Right renal pelvis (tissue), 4 donors: ENCODE results near the gene TTC9B. TPM values are rescaled to one million over a fixed set of nuclear protein-coding genes. Genes with fewer than 3 reads are reported as not detected.
A peak's percentile ranks its signal among the peaks of the same experiment; 100 is the strongest.

Source experiments
- DNase-seq, 4 donors: peaks; one replicate each; pipeline ENCODE4 v3.0.0-alpha.2; 2013; ENCODE audit warnings: low read depth in 4 of 4, low spot score in 3 of 4, missing footprints in 1 of 4
- polyA plus RNA-seq, 4 donors: library from polyadenylated mRNA; unstranded; fragments of 120-200 nt; gene quantifications; one replicate each; pipeline ENCODE4 v1.2.1, GENCODE V29; 2013; ENCODE audit not compliant: insufficient read length in 4 of 4

TTC9B gene
- polyA plus RNA-seq, 4 donors: 0.10 to 0.19 (median 0.17) TPM; not detected in 1

- DNase-seq: no peak
Observed at GRCh38 chr19:40216777-40217026, 1.5 kb downstream of the TTC9B start.

GRCh38 chr19:40216013-40216776 lies 2.0 kb downstream of the TTC9B start:
- DNase-seq: no peak

GRCh38 chr19:40214936-40215335 lies 3.2 kb downstream of the TTC9B start:
- no peak for DNase-seq

- DNase-seq: no peak
Observed at GRCh38 chr19:40213882-40214570, 4.2 kb downstream of the TTC9B start.

GRCh38 chr19:40213251-40213829 lies 4.8 kb downstream of the TTC9B start:
- no peak for DNase-seq

GRCh38 chr19:40210889-40211288 lies 7.3 kb downstream of the TTC9B start:
- no peak for DNase-seq

GRCh38 chr19:40208602-40209001 lies 9.6 kb downstream of the TTC9B start:
- no peak for DNase-seq

GRCh38 chr19:40205760-40206159 lies 12.4 kb downstream of the TTC9B start:
- DNase-seq: no peak

GRCh38 chr19:40204381-40204780 lies 13.8 kb downstream of the TTC9B start:
- DNase-seq: no peak

- no peak for DNase-seq
Observed at GRCh38 chr19:40200341-40201099, 17.7 kb downstream of the TTC9B start.

GRCh38 chr19:40198272-40198990 lies 19.8 kb downstream of the TTC9B start:
- no peak for DNase-seq

GRCh38 chr19:40193587-40193849 lies 24.7 kb downstream of the TTC9B start:
- DNase-seq: no peak

GRCh38 chr19:40192758-40193586 lies 25.2 kb downstream of the TTC9B start:
- DNase-seq: no peak

- DNase-seq: peak in 1 of 4 donors; percentile 30
Observed at GRCh38 chr19:40191836-40192646, 26.1 kb downstream of the TTC9B start.

- DNase-seq: peak; percentile 17 to 53 (median 45)
Observed at GRCh38 chr19:40190891-40191835, 27.0 kb downstream of the TTC9B start, which contains the start of gene MAP3K10. MAP3K10 (plus strand) TSS chr19:40191426; CDS start chr19:40192032, 606 bp downstream.

- no peak for DNase-seq
Observed at GRCh38 chr19:40184273-40184672, 33.9 kb downstream of the TTC9B start.

- no peak for DNase-seq
Observed at GRCh38 chr19:40178756-40179155, 39.4 kb downstream of the TTC9B start.
